Measurements from ENCODE around the gene KCND3. TPM values are rescaled to one million over a fixed set of nuclear protein-coding genes. Genes with fewer than 3 reads are reported as not detected.

KCND3 gene
- total and polyA plus RNA-seq, 4 donors: 1.0 to 27.1 (median 6.1) TPM

DNA sequence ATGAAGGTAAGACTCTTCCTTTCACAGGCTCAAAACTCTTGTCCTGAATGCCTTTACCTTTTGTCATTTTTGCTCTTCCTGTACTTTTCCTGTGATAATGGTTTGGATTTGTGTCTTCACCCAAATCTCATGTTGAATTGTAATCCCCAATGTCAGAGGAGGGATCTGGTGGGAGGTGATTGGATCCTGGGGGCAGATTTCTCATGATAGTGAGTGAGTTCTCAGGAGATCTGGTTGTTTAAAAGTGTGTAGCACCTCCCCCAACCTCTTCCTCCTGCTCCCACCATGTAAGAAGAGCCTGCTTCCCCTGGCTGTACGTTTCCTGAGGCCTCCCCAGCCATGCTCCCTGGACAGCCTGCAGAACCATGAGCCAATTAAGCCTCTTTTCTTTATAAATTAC, 158.3 kb downstream of the KCND3 start:
- 70% methylated on average over 1 of the region's 1 CpG for WGBS
- H3K27me3 ChIP-seq (ENCODE audit: control insufficient read depth in 4 of 4, insufficient read depth in 4 of 4, low read length in 3 of 4): no peaks in the 10 kb centered on the region
- TF ChIP-seq, protein P1, sequence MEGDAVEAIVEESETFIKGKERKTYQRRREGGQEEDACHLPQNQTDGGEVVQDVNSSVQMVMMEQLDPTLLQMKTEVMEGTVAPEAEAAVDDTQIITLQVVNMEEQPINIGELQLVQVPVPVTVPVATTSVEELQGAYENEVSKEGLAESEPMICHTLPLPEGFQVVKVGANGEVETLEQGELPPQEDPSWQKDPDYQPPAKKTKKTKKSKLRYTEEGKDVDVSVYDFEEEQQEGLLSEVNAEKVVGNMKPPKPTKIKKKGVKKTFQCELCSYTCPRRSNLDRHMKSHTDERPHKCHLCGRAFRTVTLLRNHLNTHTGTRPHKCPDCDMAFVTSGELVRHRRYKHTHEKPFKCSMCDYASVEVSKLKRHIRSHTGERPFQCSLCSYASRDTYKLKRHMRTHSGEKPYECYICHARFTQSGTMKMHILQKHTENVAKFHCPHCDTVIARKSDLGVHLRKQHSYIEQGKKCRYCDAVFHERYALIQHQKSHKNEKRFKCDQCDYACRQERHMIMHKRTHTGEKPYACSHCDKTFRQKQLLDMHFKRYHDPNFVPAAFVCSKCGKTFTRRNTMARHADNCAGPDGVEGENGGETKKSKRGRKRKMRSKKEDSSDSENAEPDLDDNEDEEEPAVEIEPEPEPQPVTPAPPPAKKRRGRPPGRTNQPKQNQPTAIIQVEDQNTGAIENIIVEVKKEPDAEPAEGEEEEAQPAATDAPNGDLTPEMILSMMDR (IDR thresholded peaks at IDR 0.05; ENCODE audit: low read depth, low read length, missing input control): no peak
- TF ChIP-seq FOXA2 (IDR thresholded peaks at IDR 0.05) (no peak), YY1 (IDR thresholded peaks at IDR 0.05) (no peak), RAD21 (IDR thresholded peaks at IDR 0.05) (no peak), RXRA (IDR thresholded peaks at IDR 0.05) (no peak), EGR1 (IDR thresholded peaks at IDR 0.05; ENCODE audit: low read depth in 2 of 2) (no peak), HNF4A (conservative IDR thresholded peaks at IDR 0.05) (no peak), TAF1 (conservative IDR thresholded peaks at IDR 0.05) (no peak), HNF4G (IDR thresholded peaks at IDR 0.05) (no peak), JUND (IDR thresholded peaks at IDR 0.05) (no peak), NR2F2 (IDR thresholded peaks at IDR 0.05) (no peak), SP1 (IDR thresholded peaks at IDR 0.05) (no peak), FOXA1 (IDR thresholded peaks at IDR 0.05) (no peak)
- TF ChIP-seq, protein P2, sequence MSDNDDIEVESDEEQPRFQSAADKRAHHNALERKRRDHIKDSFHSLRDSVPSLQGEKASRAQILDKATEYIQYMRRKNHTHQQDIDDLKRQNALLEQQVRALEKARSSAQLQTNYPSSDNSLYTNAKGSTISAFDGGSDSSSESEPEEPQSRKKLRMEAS (IDR thresholded peaks at IDR 0.05): no peak
- TF ChIP-seq, protein P3, sequence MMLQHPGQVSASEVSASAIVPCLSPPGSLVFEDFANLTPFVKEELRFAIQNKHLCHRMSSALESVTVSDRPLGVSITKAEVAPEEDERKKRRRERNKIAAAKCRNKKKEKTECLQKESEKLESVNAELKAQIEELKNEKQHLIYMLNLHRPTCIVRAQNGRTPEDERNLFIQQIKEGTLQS (IDR thresholded peaks at IDR 0.05): no peak
- TF ChIP-seq, protein P4, sequence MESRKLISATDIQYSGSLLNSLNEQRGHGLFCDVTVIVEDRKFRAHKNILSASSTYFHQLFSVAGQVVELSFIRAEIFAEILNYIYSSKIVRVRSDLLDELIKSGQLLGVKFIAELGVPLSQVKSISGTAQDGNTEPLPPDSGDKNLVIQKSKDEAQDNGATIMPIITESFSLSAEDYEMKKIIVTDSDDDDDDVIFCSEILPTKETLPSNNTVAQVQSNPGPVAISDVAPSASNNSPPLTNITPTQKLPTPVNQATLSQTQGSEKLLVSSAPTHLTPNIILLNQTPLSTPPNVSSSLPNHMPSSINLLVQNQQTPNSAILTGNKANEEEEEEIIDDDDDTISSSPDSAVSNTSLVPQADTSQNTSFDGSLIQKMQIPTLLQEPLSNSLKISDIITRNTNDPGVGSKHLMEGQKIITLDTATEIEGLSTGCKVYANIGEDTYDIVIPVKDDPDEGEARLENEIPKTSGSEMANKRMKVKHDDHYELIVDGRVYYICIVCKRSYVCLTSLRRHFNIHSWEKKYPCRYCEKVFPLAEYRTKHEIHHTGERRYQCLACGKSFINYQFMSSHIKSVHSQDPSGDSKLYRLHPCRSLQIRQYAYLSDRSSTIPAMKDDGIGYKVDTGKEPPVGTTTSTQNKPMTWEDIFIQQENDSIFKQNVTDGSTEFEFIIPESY (IDR thresholded peaks at IDR 0.05): no peak
- TF ChIP-seq, protein P5, sequence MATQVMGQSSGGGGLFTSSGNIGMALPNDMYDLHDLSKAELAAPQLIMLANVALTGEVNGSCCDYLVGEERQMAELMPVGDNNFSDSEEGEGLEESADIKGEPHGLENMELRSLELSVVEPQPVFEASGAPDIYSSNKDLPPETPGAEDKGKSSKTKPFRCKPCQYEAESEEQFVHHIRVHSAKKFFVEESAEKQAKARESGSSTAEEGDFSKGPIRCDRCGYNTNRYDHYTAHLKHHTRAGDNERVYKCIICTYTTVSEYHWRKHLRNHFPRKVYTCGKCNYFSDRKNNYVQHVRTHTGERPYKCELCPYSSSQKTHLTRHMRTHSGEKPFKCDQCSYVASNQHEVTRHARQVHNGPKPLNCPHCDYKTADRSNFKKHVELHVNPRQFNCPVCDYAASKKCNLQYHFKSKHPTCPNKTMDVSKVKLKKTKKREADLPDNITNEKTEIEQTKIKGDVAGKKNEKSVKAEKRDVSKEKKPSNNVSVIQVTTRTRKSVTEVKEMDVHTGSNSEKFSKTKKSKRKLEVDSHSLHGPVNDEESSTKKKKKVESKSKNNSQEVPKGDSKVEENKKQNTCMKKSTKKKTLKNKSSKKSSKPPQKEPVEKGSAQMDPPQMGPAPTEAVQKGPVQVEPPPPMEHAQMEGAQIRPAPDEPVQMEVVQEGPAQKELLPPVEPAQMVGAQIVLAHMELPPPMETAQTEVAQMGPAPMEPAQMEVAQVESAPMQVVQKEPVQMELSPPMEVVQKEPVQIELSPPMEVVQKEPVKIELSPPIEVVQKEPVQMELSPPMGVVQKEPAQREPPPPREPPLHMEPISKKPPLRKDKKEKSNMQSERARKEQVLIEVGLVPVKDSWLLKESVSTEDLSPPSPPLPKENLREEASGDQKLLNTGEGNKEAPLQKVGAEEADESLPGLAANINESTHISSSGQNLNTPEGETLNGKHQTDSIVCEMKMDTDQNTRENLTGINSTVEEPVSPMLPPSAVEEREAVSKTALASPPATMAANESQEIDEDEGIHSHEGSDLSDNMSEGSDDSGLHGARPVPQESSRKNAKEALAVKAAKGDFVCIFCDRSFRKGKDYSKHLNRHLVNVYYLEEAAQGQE (IDR thresholded peaks at IDR 0.05): no peak
- no peak overlapping the region for H3K9ac ChIP-seq (ENCODE audit: low read depth in 1 of 2, low read length in 2 of 2)
- H3K4me3 ChIP-seq (ENCODE audit: low read depth in 1 of 3, low read length in 3 of 3): no peak overlapping the region
- no peaks in the 10 kb centered on the region for H3K9me3 ChIP-seq (ENCODE audit: control insufficient read depth in 4 of 4, low read length in 3 of 4)
- H3K36me3 ChIP-seq (ENCODE audit: control insufficient read depth in 4 of 4, insufficient read depth in 3 of 4, low read depth in 1 of 4, low read length in 3 of 4): no peaks in the 10 kb centered on the region
- no peak for DNase-seq (ENCODE audit: low spot score)
- no peaks in the 10 kb centered on the region for H3K4me1 ChIP-seq (ENCODE audit: control insufficient read depth in 4 of 4, insufficient read depth in 4 of 4, low read length in 3 of 4)
- H3K27ac ChIP-seq (ENCODE audit: low read depth in 1 of 2, low read length in 2 of 2): no peak overlapping the region

DNA sequence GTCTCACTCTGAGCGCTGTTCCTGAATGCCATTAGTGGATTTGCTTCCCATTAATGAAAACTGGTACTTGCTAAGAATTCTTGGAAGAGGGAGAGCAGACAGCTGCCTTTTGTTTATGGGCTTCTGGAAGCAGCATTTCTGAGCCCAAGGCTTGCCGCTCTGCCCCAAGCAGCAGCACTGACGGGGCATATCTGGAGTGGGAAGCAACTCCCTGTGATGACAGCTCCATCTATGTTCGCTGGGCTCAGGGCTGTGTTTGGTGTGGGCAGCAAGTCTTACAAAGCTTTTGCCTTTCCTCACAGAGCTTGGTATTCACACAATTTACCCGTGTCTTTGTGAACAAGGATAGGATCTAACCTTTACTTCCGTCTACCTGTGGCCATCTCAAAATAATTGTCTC, 161.5 kb downstream of the KCND3 start:
- TF ChIP-seq FOXA2 (IDR thresholded peaks at IDR 0.05) (no peak), HNF4G (IDR thresholded peaks at IDR 0.05) (no peak)
- Histone ChIP-seq H3K36me3 (ENCODE audit: control insufficient read depth in 4 of 4, insufficient read depth in 3 of 4, low read depth in 1 of 4, low read length in 3 of 4) (no peaks in the 10 kb centered on the region), H3K27me3 (ENCODE audit: control insufficient read depth in 4 of 4, insufficient read depth in 4 of 4, low read length in 3 of 4) (no peaks in the 10 kb centered on the region), H3K27ac (ENCODE audit: low read depth in 1 of 2, low read length in 2 of 2) (no peak overlapping the region), H3K9ac (ENCODE audit: low read depth in 1 of 2, low read length in 2 of 2) (no peak overlapping the region), H3K4me1 (ENCODE audit: control insufficient read depth in 4 of 4, insufficient read depth in 4 of 4, low read length in 3 of 4) (no peaks in the 10 kb centered on the region), H3K9me3 (ENCODE audit: control insufficient read depth in 4 of 4, low read length in 3 of 4) (no peaks in the 10 kb centered on the region), H3K4me3 (ENCODE audit: low read depth in 1 of 3, low read length in 3 of 3) (no peak overlapping the region)
- WGBS: 82% methylated on average over 6 of the region's 6 CpGs
- DNase-seq (ENCODE audit: low spot score): no peak
